GM11168 (cell line): Measurements from ENCODE around the gene S1PR2.

ENCODE experiments used
- in situ Hi-C: fragments of 300-500 bp; cut with MboI; formaldehyde crosslinking; loops from one replicate; pipeline ENCODE4 v1.12.0; 2022; ENCODE audit warnings: low sequenced_read_pairs; ENCODE audit not compliant: unreplicated experiment

S1PR2 gene

DNA sequence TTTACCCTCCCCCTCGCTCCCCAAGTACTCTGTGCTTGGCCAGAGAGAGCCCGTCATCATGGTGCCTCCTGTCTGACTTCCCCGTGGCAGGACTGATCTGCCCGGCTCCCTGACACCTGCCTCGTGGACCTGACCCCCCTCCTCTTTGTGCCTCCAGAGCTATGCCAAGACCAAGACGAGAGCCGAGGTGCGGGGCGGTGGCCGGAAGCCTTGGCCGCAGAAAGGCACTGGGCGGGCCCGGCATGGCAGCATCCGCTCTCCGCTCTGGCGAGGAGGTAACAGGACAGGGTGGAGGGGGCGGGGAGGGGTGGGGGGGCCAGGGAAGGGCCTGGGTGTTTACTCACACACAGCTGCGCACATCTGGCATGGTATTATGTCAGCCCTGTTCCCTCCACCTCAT, 25.4 kb upstream of the S1PR2 start:
- in situ Hi-C loops, result no loop called here

DNA sequence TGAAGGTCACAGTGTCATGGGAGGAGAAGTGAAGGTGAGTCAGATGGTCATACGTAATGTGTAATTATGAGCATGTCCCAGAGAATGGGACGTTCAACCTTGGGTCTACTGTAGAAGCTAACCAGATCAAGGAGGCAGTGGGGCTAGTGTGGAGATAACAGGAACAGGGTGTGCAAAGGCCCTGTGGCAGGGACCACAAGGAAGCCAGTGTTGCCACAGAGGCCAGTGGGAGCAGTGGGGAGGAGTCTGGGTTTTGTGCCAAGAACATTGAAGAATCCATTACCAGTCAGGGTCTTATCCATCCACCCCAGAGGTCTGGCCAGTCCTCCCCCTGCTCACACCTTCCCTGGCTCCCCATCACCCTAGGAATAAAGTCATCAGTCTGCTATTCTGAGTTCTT, 24.2 kb upstream of the S1PR2 start:
- in situ Hi-C loops, result no loop called here

DNA sequence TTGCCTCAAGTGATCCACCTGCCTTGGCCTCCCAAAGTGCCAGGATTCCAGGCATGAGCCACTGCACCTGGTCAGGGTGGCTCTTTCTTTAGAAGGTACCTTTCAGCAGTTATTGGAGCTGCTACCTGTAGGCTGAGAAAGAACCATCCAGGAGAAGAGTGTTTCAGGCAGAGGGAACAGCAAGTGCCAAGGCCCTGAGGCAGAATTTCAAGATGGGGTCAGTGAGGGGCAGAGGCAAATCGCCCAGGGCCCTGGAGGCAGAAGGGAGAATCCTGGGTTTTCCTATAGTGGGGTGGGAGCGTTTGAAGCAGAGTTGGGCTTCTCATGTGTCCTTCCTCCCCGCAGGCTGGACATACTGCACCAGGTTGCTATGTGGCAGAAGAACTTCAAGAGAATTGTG, 23.1 kb upstream of the S1PR2 start:
- in situ Hi-C loops, result no loop called here

- in situ Hi-C loops, result no loop called here
Observed at GRCh38 chr19:10252707-10253106, 21.6 kb upstream of the S1PR2 start.

DNA sequence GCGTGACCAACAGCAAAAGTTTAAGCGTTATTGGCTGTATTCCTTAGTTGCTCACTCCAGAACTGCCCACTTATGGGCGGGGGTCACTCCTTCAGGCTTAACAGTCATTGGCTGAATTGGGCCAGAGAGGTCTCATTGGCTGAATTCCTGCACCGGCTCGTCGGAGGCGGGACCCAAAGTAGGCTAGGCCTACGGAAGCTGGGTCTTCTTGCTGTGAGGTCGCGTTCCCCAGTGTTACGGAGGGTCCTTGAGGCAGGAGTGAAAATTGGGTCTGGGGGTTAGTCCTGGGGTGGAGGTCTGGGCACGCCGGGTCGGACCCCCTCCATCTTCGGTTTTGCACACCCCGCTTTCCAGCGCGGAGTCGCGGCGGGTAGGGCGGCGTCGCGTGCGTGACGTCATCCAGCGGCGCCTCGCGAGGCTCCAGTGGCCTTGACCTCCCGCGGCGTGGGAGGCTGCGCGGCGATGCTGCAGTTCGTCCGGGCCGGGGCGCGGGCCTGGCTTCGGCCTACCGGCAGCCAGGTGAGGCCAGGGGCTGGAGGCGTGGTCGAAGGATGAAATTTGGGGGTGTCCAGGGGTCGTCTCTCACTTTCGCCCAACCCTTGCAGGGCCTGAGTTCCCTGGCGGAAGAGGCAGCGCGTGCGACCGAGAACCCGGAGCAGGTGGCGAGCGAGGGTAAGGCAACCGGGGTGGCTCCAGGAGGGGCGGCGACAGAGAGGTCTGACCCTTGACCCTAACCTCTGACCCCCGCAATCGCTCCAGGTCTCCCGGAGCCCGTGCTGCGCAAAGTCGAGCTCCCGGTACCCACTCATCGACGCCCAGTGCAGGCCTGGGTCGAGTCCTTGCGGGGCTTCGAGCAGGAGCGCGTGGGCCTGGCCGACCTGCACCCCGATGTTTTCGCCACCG, 20.9 kb upstream of the S1PR2 start, which contains the start of gene MRPL4:
Gene MRPL4 (plus strand): TSS at position 423 of the 903 bp plus-strand sequence. CDS start 40 bp downstream, at position 463.
- in situ Hi-C loops, result no loop called here

DNA sequence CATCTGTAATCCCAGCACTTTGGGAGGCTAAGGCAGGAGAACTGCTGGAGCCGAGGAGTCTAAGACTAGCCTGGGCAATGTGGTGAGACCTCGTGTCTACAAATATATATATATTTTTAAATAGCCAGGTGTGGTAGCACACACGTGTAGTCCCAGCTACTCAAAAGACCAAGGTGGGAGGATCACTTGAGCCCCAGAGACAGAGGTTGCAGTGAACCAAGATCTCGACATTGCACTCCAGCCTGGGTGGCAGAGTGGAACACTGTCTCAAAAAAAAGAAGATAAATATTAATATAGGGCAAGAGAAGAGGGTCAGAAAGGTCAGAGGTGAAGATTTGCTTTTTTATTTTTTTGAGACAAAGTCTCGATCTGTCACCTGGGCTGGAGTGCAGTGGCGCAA, 15.4 kb upstream of the S1PR2 start:
- in situ Hi-C loops, result loop anchor here (25.0 kb wide), 1 partner anchor 309 kb away; the partner anchor contains the start of gene OLFM2

DNA sequence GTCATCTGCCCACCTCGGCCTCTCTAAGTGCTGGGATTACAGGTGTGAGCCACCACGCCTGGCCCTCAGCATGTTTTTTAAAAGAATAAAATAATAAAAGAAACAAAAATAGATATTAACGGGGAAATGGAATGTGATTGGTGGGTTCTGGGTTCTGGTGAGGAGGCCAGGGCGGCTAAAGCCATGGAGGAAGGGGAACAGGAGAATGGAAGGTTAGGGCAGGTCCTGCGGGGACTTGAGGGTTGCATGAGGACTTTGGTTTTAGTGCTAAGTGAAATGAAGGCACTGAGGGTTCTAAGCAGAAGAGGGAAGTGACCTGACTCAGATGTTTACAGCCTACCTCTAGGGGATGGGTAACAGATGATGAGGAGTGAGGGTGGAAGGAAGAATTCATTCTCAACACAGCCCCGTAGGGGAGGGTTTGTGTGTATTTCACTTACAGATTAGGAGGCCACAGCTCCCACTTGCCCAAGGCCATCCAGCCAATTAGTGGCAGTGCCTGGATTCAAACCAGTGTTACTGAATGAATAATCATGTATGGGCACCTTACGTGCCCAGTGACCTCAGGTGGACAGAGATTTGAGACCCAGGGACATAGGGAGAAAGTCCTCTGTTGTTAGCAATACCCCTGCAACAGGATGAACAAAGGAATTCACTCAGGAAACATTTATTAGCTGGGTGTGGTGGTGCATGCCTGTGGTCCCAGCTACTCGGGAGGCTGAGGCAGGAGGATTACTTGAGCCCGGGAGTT, 14.2 kb upstream of the S1PR2 start:
- in situ Hi-C loops, result loop anchor here (25.0 kb wide), 1 partner anchor 308 kb away; the partner anchor contains the start of gene OLFM2

- in situ Hi-C loops, result loop anchor here (25.0 kb wide), 1 partner anchor 306 kb away; the partner anchor contains the start of gene OLFM2
Observed at GRCh38 chr19:10243606-10244005, 12.5 kb upstream of the S1PR2 start.

DNA sequence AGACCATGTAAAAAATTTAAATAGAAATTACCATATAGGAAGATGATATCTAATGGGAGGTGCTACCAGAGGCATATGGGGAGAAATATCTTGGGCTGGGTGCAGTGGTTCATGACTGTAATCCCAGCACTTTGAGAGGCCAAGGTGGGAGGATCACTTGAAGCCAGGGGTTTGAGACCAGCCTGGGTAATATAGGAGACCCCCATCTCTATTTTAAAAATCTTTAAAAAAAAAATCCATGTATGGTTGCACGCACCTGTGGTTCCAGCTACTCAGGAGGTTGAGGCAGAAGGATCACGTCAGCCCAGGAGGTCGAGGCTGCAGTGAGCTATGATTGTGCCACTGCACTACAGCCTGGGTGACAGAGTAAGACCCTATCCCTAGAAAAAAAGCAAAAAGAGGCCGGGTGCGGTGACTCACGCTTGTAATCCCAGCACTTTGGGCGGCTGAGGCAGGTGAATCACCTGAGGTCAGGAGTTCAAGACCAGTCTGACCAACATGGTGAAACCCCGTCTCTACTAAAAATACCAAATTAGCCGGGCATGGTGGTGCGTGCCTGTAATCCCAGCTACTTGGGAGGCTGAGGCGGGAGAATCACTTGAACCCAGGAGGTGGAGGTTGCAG, 10.8 kb upstream of the S1PR2 start:
- in situ Hi-C loops, result loop anchor here (25.0 kb wide), 1 partner anchor 305 kb away; the partner anchor contains the start of gene OLFM2

DNA sequence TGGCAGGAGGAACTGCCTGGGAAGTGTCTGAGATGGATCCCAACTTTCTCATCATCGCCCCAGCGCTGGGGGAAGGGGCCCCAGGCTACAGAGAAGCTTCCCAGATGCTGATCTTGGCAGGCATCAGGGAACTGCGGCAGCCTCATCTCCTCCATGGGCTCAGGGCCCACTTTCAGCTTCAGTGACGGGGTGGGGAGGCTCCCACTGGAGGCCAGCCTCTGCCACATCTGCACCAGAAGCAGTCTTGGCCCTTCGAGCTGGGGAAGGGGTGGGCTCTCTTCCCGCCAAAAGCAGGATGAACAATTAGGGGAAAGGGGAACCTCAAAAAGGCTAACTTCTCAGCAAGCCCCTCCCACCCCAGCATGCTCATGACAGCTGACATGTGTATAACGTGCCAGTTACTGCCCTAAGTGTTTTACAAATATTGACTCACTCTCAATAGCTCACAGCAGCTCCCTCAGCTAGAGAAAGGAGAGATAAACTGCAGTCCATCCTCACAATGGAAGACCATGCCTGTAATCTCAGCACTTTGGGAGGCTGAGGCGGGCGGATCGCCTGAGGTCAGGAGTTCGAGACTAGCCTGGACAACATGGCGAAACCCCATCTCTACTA, 7.1 kb upstream of the S1PR2 start:
- in situ Hi-C loops, result loop anchor here (25.0 kb wide), 1 partner anchor 301 kb away; the partner anchor contains the start of gene OLFM2

- in situ Hi-C loops, result loop anchor here (25.0 kb wide), 1 partner anchor 300 kb away; the partner anchor contains the start of gene OLFM2
Observed at GRCh38 chr19:10237702-10238101, 6.6 kb upstream of the S1PR2 start.

GRCh38 chr19:10235409-10235808, 4.3 kb upstream of the S1PR2 start:
- in situ Hi-C loops, result loop anchor here (25.0 kb wide), 1 partner anchor 298 kb away; the partner anchor contains the start of gene OLFM2

DNA sequence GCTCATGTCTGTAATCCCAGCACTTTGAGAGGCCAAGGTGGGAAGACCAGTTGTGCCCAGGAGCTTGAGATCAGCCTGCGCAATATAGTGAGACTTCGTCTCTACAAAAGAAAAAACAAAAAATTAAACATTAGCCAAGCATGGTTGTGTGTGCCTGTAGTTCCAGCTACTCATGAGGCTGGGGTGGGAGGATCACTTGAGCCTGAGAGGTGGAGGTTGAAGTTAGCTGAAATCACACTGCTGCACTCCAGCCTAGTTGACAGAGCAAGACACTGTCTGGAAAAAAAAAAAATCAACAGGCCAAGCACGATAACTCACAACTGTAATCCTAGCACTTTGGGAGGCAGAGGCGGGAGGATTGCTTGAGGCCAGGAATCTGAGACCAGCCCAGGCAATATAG, 3.9 kb upstream of the S1PR2 start:
- in situ Hi-C loops, result loop anchor here (25.0 kb wide), 1 partner anchor 298 kb away; the partner anchor contains the start of gene OLFM2

DNA sequence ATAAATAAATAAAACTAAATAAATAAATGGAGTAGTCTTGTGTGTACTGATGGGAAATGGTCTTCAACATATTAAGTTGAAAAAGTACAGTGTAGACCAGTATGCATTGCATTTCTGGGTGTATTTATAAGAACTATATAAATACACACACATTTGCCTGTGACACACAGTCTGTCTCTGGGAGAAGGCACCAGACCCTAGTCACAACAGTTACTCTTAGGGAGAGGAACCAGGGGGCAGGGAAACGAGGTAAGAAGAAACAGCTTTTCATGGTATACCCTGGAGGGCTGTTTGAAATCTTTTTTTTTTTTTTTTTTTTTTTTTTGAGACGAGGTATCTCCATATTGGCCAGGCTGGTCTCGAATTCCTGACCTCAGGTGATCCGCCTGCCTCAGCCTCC, 2.8 kb upstream of the S1PR2 start:
- in situ Hi-C loops, result loop anchor here (25.0 kb wide), 1 partner anchor 297 kb away; the partner anchor contains the start of gene OLFM2

DNA sequence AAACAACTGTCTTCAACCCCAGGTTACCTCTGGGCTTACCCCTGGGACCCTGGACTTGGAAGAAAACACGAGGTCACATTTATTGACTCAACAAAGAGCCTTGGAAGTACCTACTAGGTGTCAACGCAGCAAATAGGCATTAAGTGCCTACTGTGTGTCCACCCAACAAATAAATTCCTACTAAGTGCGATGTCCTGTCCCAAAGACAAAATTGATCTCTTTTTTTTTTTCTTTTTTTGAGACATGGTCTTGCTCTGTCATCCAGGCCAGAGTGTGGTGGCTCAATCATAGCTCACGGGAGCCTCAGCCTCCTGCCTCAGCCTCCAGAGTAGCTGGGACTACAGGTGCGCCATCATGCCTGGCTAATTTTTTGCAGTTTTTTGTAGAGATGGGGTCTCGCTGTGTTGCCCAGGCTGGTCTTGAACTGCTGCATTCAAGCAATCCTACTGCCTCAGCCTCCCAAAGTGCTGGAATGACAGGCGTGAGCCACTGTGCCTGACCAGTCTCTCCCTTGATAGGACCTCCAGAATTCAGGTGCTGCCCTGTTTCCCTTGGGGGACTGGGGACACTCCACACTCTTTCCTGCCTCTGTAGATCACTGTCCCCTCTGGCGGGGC, 589 bp upstream of the S1PR2 start:
- in situ Hi-C loops, result loop anchor here (25.0 kb wide), 1 partner anchor 294 kb away; the partner anchor contains the start of gene OLFM2

DNA sequence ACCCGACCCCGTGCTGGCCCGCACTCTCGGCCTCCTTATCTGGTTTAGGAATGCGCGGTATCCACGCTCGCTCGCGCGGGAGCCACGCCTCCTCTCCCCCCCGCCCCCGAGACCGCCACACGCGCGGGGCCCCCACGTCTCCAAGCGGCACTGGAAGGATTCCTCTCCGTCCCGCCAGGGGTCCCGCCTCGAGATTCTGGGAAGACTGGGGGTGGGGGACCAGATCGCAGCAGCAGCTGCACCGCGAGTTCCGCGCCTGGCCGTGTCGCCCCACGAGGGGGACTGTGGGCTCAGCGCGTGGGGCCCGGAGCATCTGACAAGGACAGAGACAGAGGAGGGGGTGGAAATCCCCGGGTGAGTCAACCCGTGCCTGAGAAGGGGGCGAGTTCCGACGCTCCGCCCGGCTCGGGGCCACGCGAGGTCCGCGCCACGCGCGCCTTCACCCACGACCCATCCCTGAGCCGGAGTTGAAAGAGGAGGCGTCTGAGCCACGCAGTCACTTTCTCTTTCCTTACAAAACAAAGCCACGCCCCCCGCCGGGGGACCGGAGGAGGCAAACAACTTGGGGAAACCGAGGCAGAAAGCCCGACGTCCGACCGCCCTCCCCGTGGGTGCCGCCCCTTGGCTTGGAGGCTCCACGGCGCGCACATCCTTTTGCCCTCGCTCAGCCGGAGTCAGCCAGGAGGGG, 814 bp downstream of the S1PR2 start:
- in situ Hi-C loops, result loop anchor here (25.0 kb wide), 1 partner anchor 293 kb away; the partner anchor contains the start of gene OLFM2

- in situ Hi-C loops, result loop anchor here (25.0 kb wide), 1 partner anchor 292 kb away; the partner anchor contains the start of gene OLFM2
Observed at GRCh38 chr19:10228920-10229319, 2.2 kb downstream of the S1PR2 start.

DNA sequence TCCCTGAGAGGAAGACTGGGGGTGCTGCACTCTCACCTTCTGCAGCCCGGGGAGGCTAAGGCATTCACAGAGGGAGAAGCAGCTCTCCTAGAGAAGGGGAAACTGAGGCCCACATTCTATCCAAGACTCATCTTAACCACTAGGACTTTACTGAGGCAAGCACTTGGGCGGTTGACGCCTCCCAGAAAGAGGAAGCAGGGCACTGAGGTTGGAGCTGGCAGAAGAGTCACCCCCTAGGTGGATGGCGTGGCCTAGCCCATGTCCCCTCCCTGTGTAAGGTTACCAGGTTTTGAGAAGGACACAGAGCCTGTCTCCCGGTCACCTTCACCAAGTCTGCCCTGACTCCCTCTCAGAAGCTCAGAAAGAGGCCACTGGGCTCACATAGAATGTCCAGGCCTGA, 2.7 kb downstream of the S1PR2 start:
- in situ Hi-C loops, result loop anchor here (25.0 kb wide), 1 partner anchor 291 kb away; the partner anchor contains the start of gene OLFM2
